Parathyroid adenoma (tissue), 2 donors: Measurements from ENCODE around the gene DOCK10.

Experiments
- H2AFZ ChIP-seq: fragments of 300-600 bp; sonication (generic); one replicate; pipeline ENCODE4 v1.7.0; 2017; ENCODE audit warnings: antibody characterized with exemption, mild to moderate bottlenecking
- H3K27ac ChIP-seq: fragments of 300-600 bp; sonication (generic); one replicate; pipeline ENCODE4 v1.7.0; 2017
- H3K27me3 ChIP-seq: fragments of 300-600 bp; sonication (generic); one replicate; pipeline ENCODE4 v1.7.0; 2017; ENCODE audit warnings: low read length; ENCODE audit not compliant: control insufficient read depth, insufficient read depth
- H3K36me3 ChIP-seq: fragments of 300-600 bp; sonication (generic); one replicate; pipeline ENCODE4 v1.7.0; 2017; ENCODE audit warnings: low read length; ENCODE audit not compliant: control insufficient read depth, insufficient read depth
- H3K4me1 ChIP-seq: fragments of 300-600 bp; sonication (generic); one replicate; pipeline ENCODE4 v1.7.0; 2017; ENCODE audit warnings: control low read depth
- H3K4me2 ChIP-seq: fragments of 300-600 bp; sonication (generic); one replicate; pipeline ENCODE4 v1.7.0; 2017; ENCODE audit warnings: low read length
- H3K4me3 ChIP-seq: fragments of 300-600 bp; sonication (generic); one replicate; pipeline ENCODE4 v1.7.0; 2017; ENCODE audit warnings: low read depth, low read length
- H3K79me2 ChIP-seq: fragments of 300-600 bp; sonication (generic); one replicate; pipeline ENCODE4 v1.7.0; 2017; ENCODE audit warnings: control low read depth
- H3K9ac ChIP-seq: fragments of 300-600 bp; sonication (generic); one replicate; pipeline ENCODE4 v1.7.0; 2017; ENCODE audit warnings: mild to moderate bottlenecking
- H3K9me3 ChIP-seq: fragments of 300-600 bp; sonication (generic); one replicate; pipeline ENCODE4 v1.7.0; 2017; ENCODE audit warnings: low read length; ENCODE audit not compliant: control insufficient read depth
- TF ChIP-seq, protein P1 (sequence below): fragments of 300-600 bp; sonication (generic); IDR thresholded peaks from one replicate; pipeline ENCODE4 v1.7.0; 2017; ENCODE audit warnings: antibody characterized with exemption, mild to moderate bottlenecking
- donor health status: primary hyperparathyroidism.

Gene DOCK10

DNA sequence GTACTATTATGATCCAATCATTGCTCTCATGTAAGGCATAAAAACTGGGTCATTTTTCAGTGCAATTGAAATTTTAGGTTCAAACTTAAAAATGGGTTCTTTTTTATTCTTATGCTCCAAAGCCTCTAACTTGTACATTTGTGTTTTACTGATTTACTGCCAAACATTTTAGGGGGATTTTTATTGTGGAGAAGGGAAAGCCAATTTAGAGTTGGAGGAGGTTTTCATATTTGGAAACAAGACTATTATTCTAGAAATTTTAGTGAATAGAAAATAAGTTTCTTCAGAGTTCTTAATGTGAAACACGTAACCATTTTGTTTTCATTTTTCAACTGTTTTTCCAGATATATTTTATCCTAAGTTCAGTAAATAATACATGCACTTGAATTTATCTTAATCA is 138.6 kb downstream of the DOCK10 start:
- Histone ChIP-seq H3K27ac (no peak overlapping the region), H3K9me3 (no peaks in the 10 kb centered on the region), H3K27me3 (no peaks in the 10 kb centered on the region), H3K79me2 (no peaks in the 10 kb centered on the region), H3K36me3 (no peaks in the 10 kb centered on the region), H3K4me3 (no peak overlapping the region), H2AFZ (no peak overlapping the region), H3K4me2 (no peak overlapping the region), H3K4me1 (no peaks in the 10 kb centered on the region), H3K9ac (no peak overlapping the region)
- TF ChIP-seq, protein P1, sequence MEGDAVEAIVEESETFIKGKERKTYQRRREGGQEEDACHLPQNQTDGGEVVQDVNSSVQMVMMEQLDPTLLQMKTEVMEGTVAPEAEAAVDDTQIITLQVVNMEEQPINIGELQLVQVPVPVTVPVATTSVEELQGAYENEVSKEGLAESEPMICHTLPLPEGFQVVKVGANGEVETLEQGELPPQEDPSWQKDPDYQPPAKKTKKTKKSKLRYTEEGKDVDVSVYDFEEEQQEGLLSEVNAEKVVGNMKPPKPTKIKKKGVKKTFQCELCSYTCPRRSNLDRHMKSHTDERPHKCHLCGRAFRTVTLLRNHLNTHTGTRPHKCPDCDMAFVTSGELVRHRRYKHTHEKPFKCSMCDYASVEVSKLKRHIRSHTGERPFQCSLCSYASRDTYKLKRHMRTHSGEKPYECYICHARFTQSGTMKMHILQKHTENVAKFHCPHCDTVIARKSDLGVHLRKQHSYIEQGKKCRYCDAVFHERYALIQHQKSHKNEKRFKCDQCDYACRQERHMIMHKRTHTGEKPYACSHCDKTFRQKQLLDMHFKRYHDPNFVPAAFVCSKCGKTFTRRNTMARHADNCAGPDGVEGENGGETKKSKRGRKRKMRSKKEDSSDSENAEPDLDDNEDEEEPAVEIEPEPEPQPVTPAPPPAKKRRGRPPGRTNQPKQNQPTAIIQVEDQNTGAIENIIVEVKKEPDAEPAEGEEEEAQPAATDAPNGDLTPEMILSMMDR = no peak

DNA sequence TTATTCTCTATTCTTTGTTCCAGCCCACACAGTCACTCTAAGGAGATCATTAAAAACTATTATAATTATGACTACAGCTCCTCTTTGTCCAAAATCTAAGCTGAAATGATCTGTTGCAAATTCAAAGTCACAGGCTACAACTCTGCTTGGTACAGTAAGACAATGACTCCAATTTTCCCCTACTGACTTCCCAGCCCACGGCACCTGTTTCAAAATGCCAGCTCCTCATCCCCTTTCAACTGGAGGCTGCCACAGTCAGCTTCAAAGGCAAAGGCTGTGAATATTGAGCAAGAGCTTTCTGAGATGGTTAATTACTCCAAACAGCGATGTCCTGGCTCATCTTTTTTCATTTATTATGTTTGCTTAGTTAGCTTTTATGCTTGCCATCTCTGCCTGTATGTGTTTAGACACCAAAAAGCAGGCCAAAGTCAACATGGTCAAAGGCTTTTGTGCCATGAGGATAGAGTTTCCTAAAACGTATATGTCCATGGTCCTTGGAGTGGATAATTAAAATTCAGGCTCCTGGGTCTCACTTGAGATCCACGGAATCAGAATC is 141.1 kb downstream of the DOCK10 start:
- Histone ChIP-seq H2AFZ (no peak overlapping the region), H3K27me3 (no peaks in the 10 kb centered on the region), H3K36me3 (no peaks in the 10 kb centered on the region), H3K27ac (no peak overlapping the region), H3K79me2 (no peaks in the 10 kb centered on the region), H3K9ac (no peak overlapping the region), H3K4me2 (no peak overlapping the region), H3K4me3 (no peak overlapping the region), H3K4me1 (no peaks in the 10 kb centered on the region), H3K9me3 (no peaks in the 10 kb centered on the region)
- TF ChIP-seq, protein P1 = no peak

DNA sequence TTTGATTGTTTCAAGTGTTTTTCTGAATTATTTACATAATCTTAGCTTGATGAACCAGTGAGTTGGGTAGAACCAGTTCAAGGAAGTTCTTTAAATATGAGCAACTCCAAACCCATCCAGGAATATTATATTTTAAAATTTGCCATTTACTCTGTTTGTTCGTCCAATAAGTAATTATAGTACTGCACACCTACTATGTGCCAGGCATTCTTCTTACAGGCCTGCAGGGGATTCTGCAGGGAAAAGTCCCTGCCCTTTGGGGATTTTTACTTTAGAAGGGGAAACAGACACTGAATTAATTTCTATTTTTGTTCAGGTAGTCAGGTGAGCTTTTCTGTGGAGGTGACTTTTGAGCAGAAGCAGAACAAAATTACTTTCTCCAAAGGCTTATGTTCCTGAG is 146.9 kb downstream of the DOCK10 start:
- Histone ChIP-seq H3K27me3 (no peaks in the 10 kb centered on the region), H3K4me2 (no peak overlapping the region), H3K36me3 (no peaks in the 10 kb centered on the region), H3K9me3 (no peaks in the 10 kb centered on the region), H3K9ac (no peak overlapping the region), H2AFZ (no peak overlapping the region), H3K4me1 (no peaks in the 10 kb centered on the region), H3K4me3 (no peak overlapping the region), H3K79me2 (no peaks in the 10 kb centered on the region), H3K27ac (no peak overlapping the region)
- TF ChIP-seq, protein P1 = no peak

DNA sequence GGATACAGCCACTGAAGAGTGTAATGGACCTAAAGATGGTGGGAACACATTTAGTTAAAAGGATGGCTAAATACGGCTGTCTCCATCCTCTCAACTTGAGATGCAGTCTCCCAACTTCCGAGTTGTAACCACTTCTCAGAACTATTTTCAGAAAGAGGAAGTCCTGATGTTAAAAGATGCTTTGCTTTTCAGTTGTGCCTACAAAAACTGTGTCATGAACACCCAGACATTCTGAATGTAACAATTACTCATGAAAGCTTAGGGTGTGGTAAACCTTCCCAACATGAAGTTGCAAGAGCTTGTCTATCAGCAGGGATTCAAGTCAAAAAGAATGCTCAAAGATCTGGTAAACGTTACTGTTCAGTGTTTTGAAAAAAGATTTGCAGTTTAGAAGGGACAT is 147.9 kb downstream of the DOCK10 start:
- H3K27ac ChIP-seq = no peak overlapping the region

DNA sequence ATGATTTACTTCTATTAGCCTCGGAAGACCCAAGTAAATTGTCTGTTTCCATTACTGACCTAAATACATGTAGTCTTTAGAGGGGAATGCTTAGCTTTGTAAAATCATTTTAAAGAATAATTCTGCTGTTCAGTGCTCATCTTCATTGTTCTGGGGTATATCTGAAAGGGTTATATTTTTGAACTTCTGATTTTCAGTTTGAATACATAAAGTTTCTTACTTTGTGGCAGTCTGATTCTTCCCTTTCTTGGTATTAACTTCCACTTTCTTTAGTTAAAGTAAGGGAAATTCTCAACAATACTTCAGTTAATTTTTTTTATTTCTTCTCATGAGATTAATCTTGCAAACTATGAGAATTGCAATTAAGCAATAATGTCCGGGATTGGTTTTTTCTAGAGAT is 148.4 kb downstream of the DOCK10 start:
- no peaks in the 10 kb centered on the region for H3K27me3 ChIP-seq
- H3K4me2 ChIP-seq = no peak overlapping the region
- no peak overlapping the region for H3K4me3 ChIP-seq
- TF ChIP-seq, protein P1 = no peak
- H3K27ac ChIP-seq = no peak overlapping the region
- H3K4me1 ChIP-seq = no peaks in the 10 kb centered on the region
- no peak overlapping the region for H2AFZ ChIP-seq
- H3K9ac ChIP-seq = no peak overlapping the region
- H3K36me3 ChIP-seq = no peaks in the 10 kb centered on the region
- H3K79me2 ChIP-seq = no peaks in the 10 kb centered on the region
- H3K9me3 ChIP-seq = no peaks in the 10 kb centered on the region

More for the DNA sequence above, 147.9 kb downstream of the DOCK10 start:
- no peak overlapping the region for H3K9ac ChIP-seq
- no peaks in the 10 kb centered on the region for H3K4me1 ChIP-seq
- H3K9me3 ChIP-seq = no peaks in the 10 kb centered on the region
- H2AFZ ChIP-seq = no peak overlapping the region
- no peak overlapping the region for H3K4me3 ChIP-seq
- no peaks in the 10 kb centered on the region for H3K36me3 ChIP-seq
- no peaks in the 10 kb centered on the region for H3K79me2 ChIP-seq
- no peak overlapping the region for H3K4me2 ChIP-seq
- TF ChIP-seq, protein P1 = no peak
- no peaks in the 10 kb centered on the region for H3K27me3 ChIP-seq
